Measurements from ENCODE around the gene RBPJ.

The RBPJ gene

GRCh38 chr4:26462874-26463273, 142.1 kb downstream of the RBPJ start:
- no peak for DNase-seq (ENCODE audit: low read depth)

- DNase-seq (ENCODE audit: low read depth), result no peak
These were observed 142.6 kb downstream of the RBPJ start for GRCh38 chr4:26463386-26463785.

GRCh38 chr4:26464420-26465095, 143.7 kb downstream of the RBPJ start:
- no peak for DNase-seq (ENCODE audit: low read depth)

- DNase-seq (ENCODE audit: low read depth), result no peak
These were observed 145.9 kb downstream of the RBPJ start for GRCh38 chr4:26466578-26467270.

- no peak for DNase-seq (ENCODE audit: low read depth)
These were observed 146.9 kb downstream of the RBPJ start for GRCh38 chr4:26467724-26468123.

GRCh38 chr4:26468283-26468949, 147.6 kb downstream of the RBPJ start:
- DNase-seq (ENCODE audit: low read depth), result no peak

GRCh38 chr4:26468977-26469376, 148.2 kb downstream of the RBPJ start:
- no peak for DNase-seq (ENCODE audit: low read depth)

- DNase-seq (ENCODE audit: low read depth), result no peak
These were observed 151.1 kb downstream of the RBPJ start for GRCh38 chr4:26471890-26472289.

- DNase-seq (ENCODE audit: low read depth), result no peak
These were observed 153.1 kb downstream of the RBPJ start for GRCh38 chr4:26473893-26474292.

- DNase-seq (ENCODE audit: low read depth), result no peak
These were observed 153.7 kb downstream of the RBPJ start for GRCh38 chr4:26474551-26474950.

GRCh38 chr4:26475716-26476115, 154.9 kb downstream of the RBPJ start:
- no peak for DNase-seq (ENCODE audit: low read depth)

GRCh38 chr4:26476545-26476944, 155.7 kb downstream of the RBPJ start:
- DNase-seq (ENCODE audit: low read depth), result no peak

GRCh38 chr4:26478330-26478729, 157.5 kb downstream of the RBPJ start:
- DNase-seq (ENCODE audit: low read depth), result no peak

GRCh38 chr4:26482508-26483462, 162.0 kb downstream of the RBPJ start:
- no peak for DNase-seq (ENCODE audit: low read depth)

GRCh38 chr4:26484032-26484515, 163.3 kb downstream of the RBPJ start:
- DNase-seq (ENCODE audit: low read depth), result no peak

- DNase-seq (ENCODE audit: low read depth), result no peak
These were observed 163.7 kb downstream of the RBPJ start for GRCh38 chr4:26484516-26484915.
